ENCODE results near the gene NACC2. TPM values are rescaled to one million over a fixed set of nuclear protein-coding genes. Genes with fewer than 3 reads are reported as not detected.
A peak's percentile ranks its signal among the peaks of the same experiment; 100 is the strongest.

Gene NACC2
- total and polyA plus RNA-seq, 2 donors from 2014 or later = 7.1 to 30.9 TPM

- DNase-seq = no peak
- H3K27ac ChIP-seq (ENCODE audit: low read depth in 2 of 2, low read length in 2 of 2) = no peak overlapping the region
- FAIRE-seq = no peak
- intact Hi-C loops (cut with DNase I) = no loop called here
- H3K4me3 ChIP-seq (ENCODE audit: low read length in 3 of 3) = no peak overlapping the region
- H3K4me1 ChIP-seq (ENCODE audit: control insufficient read depth in 2 of 3, insufficient read depth in 2 of 3, low read depth in 1 of 3, low read length in 3 of 3) = peaks cover 0 to 24% (median 0%) of the 10 kb centered on the region in 3 donors
- no peaks in the 10 kb centered on the region for H3K36me3 ChIP-seq (ENCODE audit: control insufficient read depth in 2 of 3, insufficient read depth in 3 of 3, low read length in 3 of 3)
- H3K9me3 ChIP-seq (ENCODE audit: control insufficient read depth in 2 of 3, insufficient read depth in 1 of 3, low read length in 3 of 3) = no peaks in the 10 kb centered on the region
- no peak for TF ChIP-seq CTCF (IDR thresholded peaks at IDR 0.05; ENCODE audit: borderline replicate concordance, extremely low read depth, insufficient read depth)
- H3K27me3 ChIP-seq (ENCODE audit: control insufficient read depth, insufficient read depth, low read length) = no peaks in the 10 kb centered on the region
- H3K9ac ChIP-seq (ENCODE audit: low read length in 3 of 3) = no peak overlapping the region
Measured at GRCh38 chr9:135995816-135996215, 99.3 kb downstream of the NACC2 start.

GRCh38 chr9:135994501-135995192 is 100.4 kb downstream of the NACC2 start:
- DNase-seq (no peak), FAIRE-seq (no peak)
- Histone ChIP-seq H3K9ac (ENCODE audit: low read length in 3 of 3) (no peak overlapping the region), H3K27ac (ENCODE audit: low read depth in 2 of 2, low read length in 2 of 2) (no peak overlapping the region), H3K27me3 (ENCODE audit: control insufficient read depth, insufficient read depth, low read length) (no peaks in the 10 kb centered on the region), H3K36me3 (ENCODE audit: control insufficient read depth in 2 of 3, insufficient read depth in 3 of 3, low read length in 3 of 3) (no peaks in the 10 kb centered on the region), H3K9me3 (ENCODE audit: control insufficient read depth in 2 of 3, insufficient read depth in 1 of 3, low read length in 3 of 3) (no peaks in the 10 kb centered on the region), H3K4me3 (ENCODE audit: low read length in 3 of 3) (no peak overlapping the region), H3K4me1 (ENCODE audit: control insufficient read depth in 2 of 3, insufficient read depth in 2 of 3, low read depth in 1 of 3, low read length in 3 of 3) (peaks cover 0 to 29% (median 0%) of the 10 kb centered on the region in 3 donors)
- no peak for TF ChIP-seq CTCF (IDR thresholded peaks at IDR 0.05; ENCODE audit: borderline replicate concordance, extremely low read depth, insufficient read depth)
- intact Hi-C loops (cut with DNase I) = no loop called here

GRCh38 chr9:135993765-135994500 is 101.2 kb downstream of the NACC2 start:
- no peak for TF ChIP-seq CTCF (IDR thresholded peaks at IDR 0.05; ENCODE audit: borderline replicate concordance, extremely low read depth, insufficient read depth)
- no peak for DNase-seq

More at GRCh38 chr9:135993765-135994500, 101.2 kb downstream of the NACC2 start:
- H3K4me1 ChIP-seq (ENCODE audit: control insufficient read depth in 2 of 3, insufficient read depth in 2 of 3, low read depth in 1 of 3, low read length in 3 of 3) = peaks cover 0 to 29% (median 0%) of the 10 kb centered on the region in 3 donors
- H3K9me3 ChIP-seq (ENCODE audit: control insufficient read depth in 2 of 3, insufficient read depth in 1 of 3, low read length in 3 of 3) = no peaks in the 10 kb centered on the region
- intact Hi-C loops (cut with DNase I) = no loop called here
- peak overlapping the region in 1 of 2 donors; percentile 51 for H3K27ac ChIP-seq (ENCODE audit: low read depth in 2 of 2, low read length in 2 of 2)
- FAIRE-seq = no peak
- H3K36me3 ChIP-seq (ENCODE audit: control insufficient read depth in 2 of 3, insufficient read depth in 3 of 3, low read length in 3 of 3) = no peaks in the 10 kb centered on the region
- no peak overlapping the region for H3K4me3 ChIP-seq (ENCODE audit: low read length in 3 of 3)
- H3K9ac ChIP-seq (ENCODE audit: low read length in 3 of 3) = no peak overlapping the region
- no peaks in the 10 kb centered on the region for H3K27me3 ChIP-seq (ENCODE audit: control insufficient read depth, insufficient read depth, low read length)

Measured in kidney (tissue), 14 donors.